Measurements from ENCODE around the gene CCNG2.
A peak's percentile ranks its signal among the peaks of the same experiment; 100 is the strongest.

Gene CCNG2

DNA sequence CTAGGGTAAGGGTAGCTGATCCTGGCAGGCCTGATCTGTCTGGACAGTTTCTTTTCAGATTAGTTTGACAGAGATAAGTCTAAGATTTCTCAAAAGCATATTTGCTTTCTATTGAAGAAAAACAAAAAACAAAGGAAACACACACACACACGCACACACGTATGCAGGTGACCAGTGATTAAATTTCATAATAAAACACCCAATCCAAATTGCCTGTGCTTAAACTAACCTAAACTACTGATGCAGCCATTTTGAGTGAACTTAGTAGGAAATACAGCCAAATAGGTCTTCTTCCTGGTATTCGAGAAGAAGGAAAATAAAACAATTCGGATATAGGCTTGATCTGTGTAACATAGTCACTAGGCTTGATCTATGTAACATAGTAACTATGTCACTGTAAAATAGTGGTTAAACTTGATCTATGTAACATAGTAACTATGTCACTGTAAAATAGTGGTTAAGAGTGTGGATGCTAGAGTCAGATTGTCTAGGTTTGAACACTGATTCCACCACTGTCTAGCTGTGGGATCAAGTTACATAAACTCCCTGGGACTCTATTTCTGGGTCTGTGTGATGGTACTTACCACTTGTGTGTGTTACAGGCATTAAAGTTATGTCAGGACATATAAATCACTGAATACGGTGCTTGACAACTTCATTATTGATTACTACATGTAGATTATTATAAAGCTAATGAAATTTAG lies 9.8 kb upstream of the CCNG2 start:
- no peak for DNase-seq (ENCODE audit: low read depth)

DNA sequence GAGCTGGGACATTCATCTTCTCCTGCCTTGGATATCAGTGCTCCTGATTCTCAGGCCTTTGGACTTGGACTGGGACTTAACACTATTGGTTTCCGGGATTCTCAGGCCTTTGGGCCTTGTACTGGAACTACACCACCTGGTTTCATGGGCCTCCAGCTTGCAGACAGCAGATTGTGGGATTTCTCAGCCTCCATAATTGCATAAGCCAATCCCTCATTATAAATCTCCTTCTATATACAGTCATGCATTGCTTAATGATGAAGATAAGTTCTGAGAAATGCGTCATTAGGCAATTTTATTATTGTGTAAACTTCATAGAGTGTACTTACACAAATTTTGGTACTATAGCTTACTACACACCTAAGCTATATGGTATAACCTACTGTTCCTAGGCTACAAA lies 8.9 kb upstream of the CCNG2 start:
- DNase-seq (ENCODE audit: low read depth) = no peak

DNA sequence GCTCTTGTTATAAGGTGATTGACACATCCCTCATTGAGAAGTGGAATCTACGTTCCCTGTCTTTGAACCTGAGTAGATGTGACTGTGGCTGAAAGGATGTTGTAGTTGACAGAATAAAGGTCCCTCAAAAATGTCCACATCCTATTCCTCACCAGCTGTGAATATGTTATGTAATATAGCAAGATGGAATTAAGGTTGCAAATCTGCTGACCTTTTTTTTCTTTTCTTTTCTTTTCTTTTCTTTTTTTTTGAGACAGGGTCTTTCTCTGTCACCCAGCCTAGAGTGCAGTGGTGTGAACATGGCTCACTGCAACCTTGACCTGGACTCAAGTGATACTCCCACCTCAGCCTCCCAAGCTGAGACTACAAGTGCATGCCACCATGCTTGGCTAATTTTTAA lies 7.2 kb upstream of the CCNG2 start:
- DNase-seq (ENCODE audit: low read depth) = no peak

DNA sequence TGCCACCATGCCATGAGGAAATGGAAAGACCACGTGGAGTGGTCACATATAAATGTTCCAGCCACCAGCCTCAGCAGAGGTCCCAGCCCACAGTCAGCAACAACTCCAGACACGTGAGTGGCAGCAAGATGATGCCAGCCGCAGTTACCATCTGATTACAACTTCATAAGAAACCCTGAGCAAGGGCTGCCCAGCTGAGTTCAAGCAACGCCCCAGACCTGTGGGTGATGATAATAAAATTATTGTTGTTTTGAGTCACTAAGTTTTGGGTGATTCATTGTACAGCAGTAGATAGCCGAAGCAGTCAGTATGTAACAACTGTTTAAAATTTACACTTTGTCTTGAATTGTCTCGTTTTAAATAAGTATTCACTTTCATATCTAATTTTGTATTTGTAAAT lies 5.8 kb upstream of the CCNG2 start:
- no peak for DNase-seq (ENCODE audit: low read depth)

DNA sequence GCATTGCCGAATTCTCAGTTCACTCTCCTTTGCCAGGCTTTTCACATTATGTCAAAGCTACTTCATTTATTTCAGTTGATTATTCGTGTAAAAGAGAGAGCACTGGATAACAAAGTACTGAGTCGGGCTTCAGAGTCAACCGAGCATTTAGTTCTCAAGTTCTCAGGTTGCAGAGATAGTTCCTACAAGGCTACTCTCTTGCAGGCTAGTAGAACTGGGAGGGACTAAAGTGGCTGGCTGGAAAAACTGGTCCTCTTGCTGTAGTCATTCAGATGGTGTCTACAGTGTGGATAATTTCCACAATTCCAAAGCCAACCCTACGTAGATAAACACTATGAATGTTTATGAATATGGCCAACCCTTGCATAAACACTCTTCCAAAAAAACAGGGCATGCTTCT lies 4.6 kb upstream of the CCNG2 start:
- DNase-seq (ENCODE audit: low read depth) = no peak

DNA sequence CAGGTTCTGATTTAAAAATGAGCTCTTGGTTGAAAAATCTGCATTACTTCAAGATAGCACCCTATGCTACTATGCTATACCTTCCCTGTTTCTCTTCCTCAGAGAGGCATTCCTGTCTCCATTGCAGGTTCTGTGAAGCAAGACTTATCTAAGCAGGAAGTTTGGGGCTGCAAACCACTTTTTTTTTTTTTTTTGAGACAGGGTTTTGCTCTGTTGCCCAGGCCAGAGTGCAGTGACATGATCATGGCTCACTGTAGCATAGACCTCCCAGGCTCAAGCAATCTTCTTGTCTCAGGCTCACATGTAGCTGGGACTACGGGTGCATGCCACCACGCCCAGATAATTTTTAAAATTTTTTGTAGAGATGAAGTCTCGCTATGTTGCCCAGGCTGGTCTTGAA lies 4.0 kb upstream of the CCNG2 start:
- DNase-seq (ENCODE audit: low read depth) = no peak

DNA sequence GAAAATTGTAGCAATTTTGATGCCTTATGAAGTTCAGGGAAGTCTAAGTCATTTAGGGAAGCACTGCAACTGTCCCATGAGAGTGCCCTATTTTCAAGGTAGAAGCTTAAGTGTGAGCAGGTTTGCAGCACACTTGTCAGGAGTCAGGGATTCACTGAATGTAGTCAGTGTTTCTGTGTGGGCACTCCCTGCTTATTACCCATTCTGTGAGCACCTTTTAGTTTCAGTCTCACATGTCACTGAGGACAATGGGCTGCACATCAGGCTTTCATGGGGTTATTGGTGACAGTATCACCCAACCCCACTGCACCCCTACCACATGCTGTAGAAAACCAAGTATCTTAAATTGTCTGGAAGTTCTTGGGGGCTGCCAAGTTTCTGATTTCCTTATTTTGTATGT lies 2.9 kb upstream of the CCNG2 start:
- DNase-seq (ENCODE audit: low read depth) = no peak

DNA sequence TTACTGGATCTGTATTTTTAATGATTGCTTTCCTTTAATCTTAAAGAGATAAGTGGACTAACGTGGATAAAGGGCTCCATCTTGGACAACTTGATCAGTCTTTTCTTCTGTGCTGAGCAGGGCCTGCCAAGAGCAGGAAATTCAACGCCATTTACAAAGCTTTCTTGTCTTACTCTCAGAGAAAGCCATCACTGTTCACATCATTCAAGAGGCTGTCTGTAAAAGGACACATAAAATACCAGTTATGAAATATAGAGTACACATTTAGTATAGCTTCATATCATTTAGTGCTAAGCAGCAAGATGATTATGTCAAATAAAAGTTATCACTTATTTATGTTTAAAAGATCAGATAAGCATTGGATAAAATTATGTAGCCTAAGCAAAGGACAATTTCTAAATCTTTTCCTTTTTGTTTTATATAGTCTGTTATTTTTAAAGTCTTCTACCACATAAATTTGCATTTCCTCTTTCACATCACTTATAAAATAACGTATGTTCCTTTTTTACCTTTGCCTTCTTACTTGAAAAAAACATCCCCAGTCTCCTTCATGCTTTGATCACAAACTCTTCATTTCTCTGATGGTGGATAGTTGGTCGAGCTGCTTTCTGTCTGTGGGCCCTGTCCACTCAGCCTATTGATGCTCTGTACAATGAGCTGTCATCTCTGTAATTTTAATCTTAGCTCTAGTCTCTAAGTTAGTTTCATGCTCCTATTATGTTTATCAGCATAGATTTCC lies 2.1 kb upstream of the CCNG2 start:
- no peak for DNase-seq (ENCODE audit: low read depth)

DNA sequence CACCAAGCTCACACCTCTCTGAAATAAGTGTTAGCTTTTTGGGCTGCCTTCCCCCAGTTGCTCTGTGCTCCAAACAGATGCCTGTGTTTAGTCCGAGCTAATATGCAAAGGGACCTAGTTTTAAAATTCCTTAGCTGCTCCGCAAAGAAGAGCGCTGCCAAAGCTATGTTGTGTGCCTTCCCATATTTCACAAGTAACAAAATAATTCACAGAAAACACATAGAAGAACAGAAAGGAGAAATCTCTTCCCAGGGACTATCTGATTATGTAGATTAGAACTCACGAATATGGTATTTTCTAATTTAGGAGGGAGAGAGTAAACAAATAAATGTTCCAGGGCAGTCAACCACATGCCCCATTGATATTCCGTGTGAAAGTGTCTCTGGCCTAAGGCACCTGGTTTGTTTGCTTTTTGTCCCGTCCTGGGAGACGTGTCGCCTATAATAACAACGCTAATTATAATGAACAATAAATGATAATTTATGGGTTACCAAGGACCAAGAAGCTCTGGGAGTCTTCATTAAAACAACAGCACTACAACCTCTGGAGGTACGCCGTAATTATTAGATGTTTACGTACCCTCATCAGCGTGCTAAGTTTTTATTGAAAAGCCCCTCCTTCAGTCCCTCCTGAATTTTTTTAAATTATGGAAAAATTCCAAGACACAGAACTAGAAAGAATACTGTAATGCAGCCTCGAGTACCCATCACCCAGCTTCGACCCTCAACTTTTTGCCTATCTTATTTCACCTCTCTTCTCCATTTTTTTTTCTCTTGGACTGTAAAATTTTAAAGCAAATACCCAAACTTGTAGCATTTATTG lies 1.2 kb upstream of the CCNG2 start:
- no peak for DNase-seq (ENCODE audit: low read depth)

DNA sequence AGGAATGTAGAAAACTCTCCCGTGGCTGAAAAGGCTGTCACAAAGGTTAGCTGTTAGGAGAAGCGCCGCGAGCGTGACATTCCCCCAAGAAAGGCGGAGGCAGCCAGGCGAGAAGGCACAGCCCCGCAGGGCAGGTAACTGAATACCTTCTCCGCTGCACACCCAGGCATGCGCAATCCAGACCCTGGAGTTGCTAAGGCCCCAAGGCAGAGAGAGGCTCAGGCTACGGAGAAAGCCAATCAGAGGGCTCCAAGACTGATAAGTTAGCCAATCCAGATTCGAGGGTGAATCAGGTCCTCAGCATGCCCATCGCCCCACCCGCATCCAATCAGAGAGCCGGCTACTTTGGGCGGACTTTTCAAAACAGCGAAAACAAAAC lies 485 bp upstream of the CCNG2 start:
- peak; percentile 92 for DNase-seq (ENCODE audit: low read depth)

DNA sequence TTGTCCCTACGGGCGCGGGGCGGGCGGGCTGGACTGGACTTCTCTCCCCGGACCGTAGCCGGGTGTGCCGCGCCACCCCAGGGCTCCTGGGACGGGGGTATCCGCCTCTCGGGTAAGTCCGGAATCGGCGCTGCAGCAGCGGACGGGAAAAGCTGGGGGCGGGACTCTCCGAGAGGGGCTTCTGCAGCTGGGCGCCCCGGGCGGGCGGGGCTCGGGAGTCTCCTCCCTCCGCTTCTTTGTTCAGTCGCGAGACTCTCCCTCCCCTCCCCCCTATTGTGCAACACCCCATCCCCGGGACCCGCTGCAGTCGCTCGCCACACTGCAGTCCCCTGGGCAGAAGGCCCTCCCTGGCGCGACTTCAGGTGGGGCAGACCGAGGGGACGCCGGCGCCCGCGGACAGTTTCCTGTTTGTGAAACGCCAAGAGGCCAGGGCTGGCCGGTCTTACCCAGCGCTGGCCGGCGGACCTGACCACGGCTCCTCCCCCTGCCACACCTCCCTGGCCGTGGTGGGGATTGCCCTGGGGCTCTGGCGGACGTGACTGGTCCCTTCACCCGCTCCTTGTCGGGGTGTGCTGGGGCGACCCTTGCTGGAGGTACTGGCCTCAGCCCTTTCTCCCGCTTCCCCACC lies 966 bp downstream of the CCNG2 start:
- DNase-seq (ENCODE audit: low read depth) = peak; percentile 37

DNA sequence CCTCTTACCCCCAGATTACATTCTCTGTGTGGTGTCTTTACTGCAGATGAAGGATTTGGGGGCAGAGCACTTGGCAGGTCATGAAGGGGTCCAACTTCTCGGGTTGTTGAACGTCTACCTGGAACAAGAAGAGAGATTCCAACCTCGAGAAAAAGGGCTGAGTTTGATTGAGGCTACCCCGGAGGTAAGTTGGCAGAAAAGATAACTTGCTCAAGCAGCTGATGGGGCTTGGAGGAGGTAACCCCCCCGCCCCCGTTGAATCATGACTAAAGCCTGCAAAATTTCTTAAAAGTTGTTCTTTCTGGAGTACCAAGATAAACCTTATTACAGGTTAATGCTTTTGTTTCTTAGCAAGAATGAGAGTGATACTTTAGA lies 1.5 kb downstream of the CCNG2 start:
- DNase-seq (ENCODE audit: low read depth) = no peak

DNA sequence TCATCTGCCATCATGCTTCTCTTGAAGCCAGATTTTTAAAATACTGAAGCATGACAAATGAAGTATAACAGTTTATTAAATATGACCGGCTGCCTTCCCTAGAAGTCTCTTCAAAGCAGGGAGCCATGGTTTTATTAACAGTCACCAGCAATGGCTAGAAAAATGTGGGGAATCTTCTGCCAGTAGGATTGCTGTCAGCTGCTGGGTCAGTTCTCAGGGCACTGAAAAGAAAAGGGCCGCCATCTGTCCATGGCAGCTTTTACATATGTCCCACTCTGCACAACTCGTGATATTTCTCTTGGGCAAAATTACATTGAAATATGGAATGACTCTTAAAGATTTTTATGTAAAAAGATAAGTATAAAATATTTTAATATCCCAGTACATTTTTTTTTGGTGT lies 2.8 kb downstream of the CCNG2 start:
- no peak for DNase-seq (ENCODE audit: low read depth)

DNA sequence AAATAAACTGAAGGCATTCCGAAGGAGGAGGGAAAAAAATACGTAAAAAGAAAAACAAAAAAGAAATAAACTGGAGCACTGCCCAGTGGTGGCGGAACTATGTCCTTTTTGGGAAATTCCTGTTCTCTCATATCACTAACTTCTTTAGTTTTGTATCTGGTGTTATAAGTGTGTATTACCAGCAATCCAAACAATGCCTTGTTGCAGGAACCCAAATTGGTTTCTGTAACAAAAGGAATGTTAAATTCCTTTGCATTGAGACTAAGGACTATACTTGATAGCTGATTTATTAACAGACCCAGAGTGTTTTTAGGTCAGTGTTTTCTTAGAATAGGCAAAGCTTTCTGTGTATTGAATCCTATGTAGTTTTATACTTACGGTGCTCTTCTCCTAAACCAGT lies 6.6 kb downstream of the CCNG2 start:
- no peak for DNase-seq (ENCODE audit: low read depth)

DNA sequence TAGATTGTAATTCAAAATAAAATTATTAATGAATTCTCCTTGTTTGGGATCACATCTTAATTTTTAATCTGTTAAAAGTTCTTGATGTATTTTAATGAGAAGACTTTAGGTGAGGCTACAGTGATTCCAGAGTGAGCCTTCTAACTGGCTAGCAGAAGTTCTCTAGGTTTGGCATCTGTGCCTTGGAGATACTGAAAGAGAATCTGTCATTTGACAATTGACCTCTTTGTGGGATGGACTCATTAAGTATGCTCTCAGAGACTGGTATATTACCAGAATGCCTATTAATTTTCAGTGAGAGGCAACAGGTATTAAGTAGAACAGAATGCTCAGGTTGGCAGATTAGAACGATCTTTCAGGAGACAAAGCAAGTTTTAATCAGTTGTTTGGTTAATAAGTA lies 10.2 kb downstream of the CCNG2 start:
- no peak for DNase-seq (ENCODE audit: low read depth)

DNA sequence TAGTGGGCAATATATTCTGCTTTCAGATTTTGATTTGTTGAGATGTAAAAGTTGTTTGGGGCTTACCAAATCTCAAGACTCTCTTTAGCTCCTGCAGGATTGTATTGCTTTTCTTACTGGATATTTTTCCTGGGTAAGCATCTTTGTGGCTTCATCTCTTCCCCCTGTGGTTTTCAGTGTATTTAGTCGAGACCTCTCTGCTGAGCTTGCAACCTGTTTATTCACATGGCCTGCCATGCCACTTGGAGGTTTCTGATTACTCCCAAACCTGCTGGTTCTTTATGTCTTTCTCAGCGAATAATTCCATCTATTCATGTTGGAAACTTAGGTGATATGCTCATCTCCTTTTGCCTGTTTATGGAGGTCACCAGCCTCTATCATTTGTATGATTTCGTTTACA lies 10.9 kb downstream of the CCNG2 start:
- DNase-seq (ENCODE audit: low read depth) = no peak

DNA sequence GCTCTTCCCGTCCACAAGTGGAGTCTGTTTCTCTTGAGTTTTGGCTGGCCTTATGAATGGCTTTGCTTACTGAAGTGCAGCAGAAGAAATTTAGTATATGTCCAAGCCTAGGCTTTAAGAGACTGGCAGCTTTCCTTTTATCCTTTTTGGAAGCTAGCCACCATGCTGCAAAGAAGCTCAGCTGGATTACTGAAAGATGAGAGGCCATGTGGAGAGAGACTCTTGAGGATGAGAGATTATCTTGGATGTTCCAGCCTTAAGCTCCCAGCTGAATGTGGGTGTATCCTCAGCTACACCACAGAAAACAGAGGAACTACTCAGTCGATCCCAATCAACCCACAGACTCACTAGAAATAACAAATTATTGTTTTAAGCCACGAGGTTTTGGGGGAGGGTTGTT lies 12.5 kb downstream of the CCNG2 start:
- no peak for DNase-seq (ENCODE audit: low read depth)

DNA sequence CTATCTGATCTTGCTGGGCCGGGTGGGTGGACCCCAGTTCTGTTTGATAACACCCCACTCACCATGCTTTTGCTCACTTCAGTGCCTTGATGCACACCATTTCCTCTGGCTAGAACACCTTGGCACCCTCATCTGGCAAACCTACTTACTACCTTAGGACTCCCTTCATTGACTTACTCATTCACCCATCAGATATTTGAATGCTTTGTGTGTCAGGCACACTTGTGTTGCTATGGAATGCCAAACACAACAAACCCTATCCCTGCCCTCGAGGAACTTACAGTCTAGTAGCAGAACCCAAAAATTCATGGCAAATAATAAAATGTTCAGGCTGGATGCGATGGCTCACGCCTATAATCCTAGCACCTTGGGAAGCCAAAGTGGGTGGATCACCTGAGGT lies 13.9 kb downstream of the CCNG2 start:
- DNase-seq (ENCODE audit: low read depth) = no peak

DNA sequence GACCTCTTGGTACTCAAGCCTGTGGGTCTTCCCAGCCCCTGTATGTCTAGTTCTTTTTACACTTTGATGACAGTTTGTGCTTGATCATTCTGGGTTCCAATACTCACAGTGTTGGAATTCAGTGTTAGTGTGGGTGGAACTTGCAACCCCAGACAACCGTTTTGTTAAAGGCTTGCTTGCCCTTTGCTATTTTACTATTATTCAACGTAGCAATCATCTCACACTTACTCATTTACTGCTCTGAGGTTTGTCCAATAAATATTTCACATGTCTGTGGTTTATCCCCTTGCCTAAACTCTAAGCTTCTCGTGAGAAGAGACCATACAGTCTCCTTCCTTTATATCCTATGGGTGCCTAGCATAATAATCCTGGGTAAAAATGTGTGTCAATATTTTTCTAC lies 15.3 kb downstream of the CCNG2 start:
- no peak for DNase-seq (ENCODE audit: low read depth)

DNA sequence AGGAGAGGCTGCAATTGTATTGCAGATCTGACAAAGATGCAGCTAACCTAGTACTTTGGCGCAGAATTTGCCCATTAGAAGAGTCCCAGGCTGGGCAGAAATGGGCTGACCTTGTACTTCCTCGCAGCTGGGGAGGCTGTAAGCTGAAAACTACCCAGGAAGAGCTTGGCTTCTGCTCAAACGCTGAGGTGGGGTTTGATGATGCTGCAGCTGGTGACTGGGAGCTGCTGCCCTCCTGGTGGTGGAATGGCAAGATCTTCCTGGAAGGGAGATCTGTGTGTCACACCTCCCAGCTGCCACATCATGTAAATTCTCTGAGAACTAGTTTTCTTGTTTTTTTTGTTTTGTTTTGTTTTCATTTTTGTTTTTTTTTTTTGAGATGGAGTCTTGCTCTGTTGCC lies 17.4 kb downstream of the CCNG2 start:
- no peak for DNase-seq (ENCODE audit: low read depth)

DNA sequence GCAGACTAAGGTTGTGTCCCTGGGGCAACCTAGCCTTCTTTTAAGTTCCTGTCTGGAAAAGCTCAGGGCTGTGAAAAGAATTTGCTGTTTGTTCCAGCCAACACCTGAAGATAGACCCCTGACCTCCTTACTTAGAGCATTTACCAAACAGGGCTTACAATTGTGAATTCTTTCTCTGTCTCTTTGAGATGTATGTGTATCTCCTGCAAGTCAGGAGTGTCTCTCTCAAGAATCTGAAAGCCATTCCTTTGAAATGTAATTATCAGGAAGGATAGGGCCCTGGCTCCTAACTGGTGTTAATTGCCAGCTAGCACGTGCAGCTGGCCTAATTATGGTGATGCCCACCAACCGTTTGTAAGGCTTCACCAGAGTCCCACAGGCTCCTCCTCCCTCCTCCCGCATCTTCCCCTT lies 18.2 kb downstream of the CCNG2 start:
- DNase-seq (ENCODE audit: low read depth) = no peak

DNA sequence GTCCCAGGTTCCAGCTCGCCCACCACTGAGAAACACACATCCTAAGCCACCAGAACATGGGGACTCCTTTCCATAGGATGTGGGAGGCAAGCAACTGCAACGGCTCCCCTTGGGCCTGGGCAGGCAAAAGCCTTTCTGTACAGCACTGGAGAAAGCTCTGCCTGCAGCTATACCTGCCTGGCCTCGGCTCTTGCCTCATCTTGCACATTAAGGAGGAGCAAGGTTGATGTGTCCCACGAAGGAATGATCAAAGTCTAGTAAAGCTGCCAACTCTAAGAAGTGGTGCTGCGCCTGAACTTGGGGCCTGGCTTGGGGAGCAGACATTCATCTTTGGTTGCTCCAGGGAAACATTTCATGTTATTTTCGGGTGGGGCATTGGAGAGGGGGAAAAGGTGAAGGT lies 19.6 kb downstream of the CCNG2 start:
- DNase-seq (ENCODE audit: low read depth) = no peak

DNA sequence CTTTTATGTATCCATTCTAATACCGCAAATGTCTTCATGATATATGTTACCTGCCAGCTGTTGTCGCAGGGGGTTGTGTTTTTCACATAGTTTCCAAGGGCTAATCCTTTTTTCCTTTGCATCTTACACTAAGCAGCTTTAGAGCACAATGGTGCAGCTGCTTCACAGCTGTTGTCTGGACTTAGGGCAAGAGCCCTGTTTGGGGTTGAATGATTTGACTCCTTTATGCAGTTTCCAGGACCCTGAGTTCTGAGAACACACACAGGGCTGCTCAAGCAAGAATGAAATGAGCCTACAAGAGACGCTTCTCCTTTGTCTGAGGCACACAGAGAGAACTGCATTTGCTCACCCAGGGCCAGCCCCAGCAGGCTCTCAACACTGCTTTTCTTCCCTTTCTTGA lies 20.2 kb downstream of the CCNG2 start:
- no peak for DNase-seq (ENCODE audit: low read depth)

Data from stimulated activated CD8-positive, alpha-beta memory T cell treated with anti-CD3 and anti-CD28 coated beads, Interleukin-15, amount 100 ng/mL, for 1 hour (primary cell).